ENCODE results near the gene ME3.

Gene ME3

DNA sequence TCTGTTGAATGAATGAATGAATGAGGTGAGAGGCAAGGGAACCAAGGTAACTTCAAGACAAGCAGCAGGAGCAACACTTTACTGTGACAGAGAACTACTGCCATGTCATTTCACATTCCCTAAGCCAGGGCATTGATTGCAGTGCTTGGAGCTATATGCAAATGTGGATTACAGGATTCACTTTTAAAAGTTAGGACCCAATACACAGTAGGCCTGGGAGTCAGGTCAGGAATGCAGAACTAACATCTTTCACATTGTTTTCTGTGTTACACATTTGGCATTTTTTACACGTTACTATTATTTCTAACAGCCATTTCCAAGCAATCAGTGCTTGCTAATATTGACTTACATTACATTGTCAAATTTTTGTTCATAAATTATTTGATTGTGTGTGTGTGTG, 26.2 kb upstream of the ME3 start:
- H2AFZ ChIP-seq (ENCODE audit: low read depth) = no peak overlapping the region
- no peaks in the 10 kb centered on the region for H3K79me2 ChIP-seq (ENCODE audit: insufficient read depth, low read depth)
- H3K4me2 ChIP-seq = no peak overlapping the region
- no peaks in the 10 kb centered on the region for H3K27me3 ChIP-seq (ENCODE audit: insufficient read depth, low read depth)
- H3K9ac ChIP-seq = no peak overlapping the region
- H3K36me3 ChIP-seq (ENCODE audit: insufficient read depth) = no peaks in the 10 kb centered on the region
- TF ChIP-seq, protein P1, sequence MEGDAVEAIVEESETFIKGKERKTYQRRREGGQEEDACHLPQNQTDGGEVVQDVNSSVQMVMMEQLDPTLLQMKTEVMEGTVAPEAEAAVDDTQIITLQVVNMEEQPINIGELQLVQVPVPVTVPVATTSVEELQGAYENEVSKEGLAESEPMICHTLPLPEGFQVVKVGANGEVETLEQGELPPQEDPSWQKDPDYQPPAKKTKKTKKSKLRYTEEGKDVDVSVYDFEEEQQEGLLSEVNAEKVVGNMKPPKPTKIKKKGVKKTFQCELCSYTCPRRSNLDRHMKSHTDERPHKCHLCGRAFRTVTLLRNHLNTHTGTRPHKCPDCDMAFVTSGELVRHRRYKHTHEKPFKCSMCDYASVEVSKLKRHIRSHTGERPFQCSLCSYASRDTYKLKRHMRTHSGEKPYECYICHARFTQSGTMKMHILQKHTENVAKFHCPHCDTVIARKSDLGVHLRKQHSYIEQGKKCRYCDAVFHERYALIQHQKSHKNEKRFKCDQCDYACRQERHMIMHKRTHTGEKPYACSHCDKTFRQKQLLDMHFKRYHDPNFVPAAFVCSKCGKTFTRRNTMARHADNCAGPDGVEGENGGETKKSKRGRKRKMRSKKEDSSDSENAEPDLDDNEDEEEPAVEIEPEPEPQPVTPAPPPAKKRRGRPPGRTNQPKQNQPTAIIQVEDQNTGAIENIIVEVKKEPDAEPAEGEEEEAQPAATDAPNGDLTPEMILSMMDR (conservative IDR thresholded peaks at IDR 0.05; ENCODE audit: low read depth, low read length) = no peak
- H3K4me1 ChIP-seq (ENCODE audit: low read depth, poor library complexity, severe bottlenecking) = no peaks in the 10 kb centered on the region
- H4K20me1 ChIP-seq (ENCODE audit: insufficient read depth) = no peaks in the 10 kb centered on the region
- no peak overlapping the region for H3K27ac ChIP-seq
- H3K4me3 ChIP-seq (IDR thresholded peaks at IDR 0.05; ENCODE audit: insufficient read depth, low read depth, low read length) = no peak overlapping the region

DNA sequence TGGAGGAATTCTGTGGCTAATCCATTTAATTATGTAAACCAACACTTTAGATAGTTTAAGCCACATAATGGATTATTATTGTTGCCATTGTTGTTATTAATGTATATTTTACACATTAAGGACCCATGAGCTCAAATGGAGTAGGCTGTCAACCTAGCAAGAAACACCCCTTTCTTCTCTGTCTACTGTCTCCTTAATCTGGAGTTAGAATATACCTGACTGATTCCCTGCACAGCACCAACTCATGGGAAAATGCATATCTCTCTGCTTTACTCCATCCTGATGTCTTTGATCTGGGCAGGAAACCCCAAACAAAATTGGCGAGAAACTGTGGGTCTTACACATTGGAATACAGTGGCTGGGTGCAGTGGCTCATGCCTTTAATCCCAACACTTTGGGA, 24.0 kb upstream of the ME3 start:
- no peak overlapping the region for H2AFZ ChIP-seq (ENCODE audit: low read depth)
- no peaks in the 10 kb centered on the region for H4K20me1 ChIP-seq (ENCODE audit: insufficient read depth)
- H3K9ac ChIP-seq = no peak overlapping the region
- no peaks in the 10 kb centered on the region for H3K79me2 ChIP-seq (ENCODE audit: insufficient read depth, low read depth)
- H3K27me3 ChIP-seq (ENCODE audit: insufficient read depth, low read depth) = no peaks in the 10 kb centered on the region
- H3K4me3 ChIP-seq (IDR thresholded peaks at IDR 0.05; ENCODE audit: insufficient read depth, low read depth, low read length) = no peak overlapping the region
- no peaks in the 10 kb centered on the region for H3K4me1 ChIP-seq (ENCODE audit: low read depth, poor library complexity, severe bottlenecking)
- TF ChIP-seq, protein P1 (conservative IDR thresholded peaks at IDR 0.05; ENCODE audit: low read depth, low read length) = no peak
- no peak overlapping the region for H3K27ac ChIP-seq
- no peak overlapping the region for H3K4me2 ChIP-seq
- H3K36me3 ChIP-seq (ENCODE audit: insufficient read depth) = no peaks in the 10 kb centered on the region

DNA sequence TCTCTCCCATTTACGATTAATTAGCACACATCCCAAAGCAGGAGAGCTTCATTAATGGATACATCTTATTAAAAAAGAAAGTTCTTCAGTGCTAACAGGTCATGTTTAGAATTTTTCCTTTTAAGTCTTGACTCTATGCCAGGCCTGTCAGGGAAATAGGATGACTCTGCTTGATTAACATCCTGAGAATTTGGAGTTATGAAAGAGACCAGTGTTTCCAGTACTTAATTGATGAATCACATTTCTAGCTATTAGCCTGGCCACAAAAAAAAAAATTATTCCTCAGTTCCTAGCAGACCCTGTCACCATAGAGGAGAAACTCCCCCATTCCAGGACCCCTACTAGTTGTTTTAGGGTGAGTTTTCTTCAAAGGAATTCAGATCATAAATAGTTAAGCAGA, 23.6 kb upstream of the ME3 start:
- Histone ChIP-seq H3K27me3 (ENCODE audit: insufficient read depth, low read depth) (no peaks in the 10 kb centered on the region), H3K36me3 (ENCODE audit: insufficient read depth) (no peaks in the 10 kb centered on the region), H3K79me2 (ENCODE audit: insufficient read depth, low read depth) (no peaks in the 10 kb centered on the region), H3K4me1 (ENCODE audit: low read depth, poor library complexity, severe bottlenecking) (no peaks in the 10 kb centered on the region), H4K20me1 (ENCODE audit: insufficient read depth) (no peaks in the 10 kb centered on the region), H3K9ac (no peak overlapping the region), H2AFZ (ENCODE audit: low read depth) (no peak overlapping the region), H3K4me2 (no peak overlapping the region), H3K27ac (no peak overlapping the region), H3K4me3 (IDR thresholded peaks at IDR 0.05; ENCODE audit: insufficient read depth, low read depth, low read length) (no peak overlapping the region)
- TF ChIP-seq, protein P1 (conservative IDR thresholded peaks at IDR 0.05; ENCODE audit: low read depth, low read length) = no peak

DNA sequence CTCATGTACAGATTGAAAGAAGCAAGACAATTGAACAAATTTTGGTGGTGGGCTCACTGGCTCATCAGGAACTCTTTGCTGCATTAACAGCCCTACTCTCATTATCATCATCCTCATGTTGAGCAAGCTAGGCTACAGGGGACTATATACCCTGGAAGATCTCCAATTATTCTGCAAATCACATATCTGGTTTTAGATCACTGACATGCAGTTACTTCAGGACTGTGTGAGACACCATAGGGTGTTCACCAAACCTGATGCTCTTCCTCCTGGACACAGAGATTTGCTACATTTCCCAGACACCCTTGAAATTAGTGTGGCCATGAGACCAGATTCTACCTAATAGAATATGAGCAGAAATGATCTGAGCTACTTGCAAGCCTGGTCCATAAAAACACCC, 23.0 kb upstream of the ME3 start:
- no peaks in the 10 kb centered on the region for H3K36me3 ChIP-seq (ENCODE audit: insufficient read depth)
- H3K4me3 ChIP-seq (IDR thresholded peaks at IDR 0.05; ENCODE audit: insufficient read depth, low read depth, low read length) = no peak overlapping the region
- no peaks in the 10 kb centered on the region for H3K4me1 ChIP-seq (ENCODE audit: low read depth, poor library complexity, severe bottlenecking)
- no peaks in the 10 kb centered on the region for H4K20me1 ChIP-seq (ENCODE audit: insufficient read depth)
- no peak overlapping the region for H2AFZ ChIP-seq (ENCODE audit: low read depth)
- TF ChIP-seq, protein P1 (conservative IDR thresholded peaks at IDR 0.05; ENCODE audit: low read depth, low read length) = no peak
- H3K27me3 ChIP-seq (ENCODE audit: insufficient read depth, low read depth) = no peaks in the 10 kb centered on the region
- no peak overlapping the region for H3K27ac ChIP-seq
- H3K9ac ChIP-seq = no peak overlapping the region
- H3K4me2 ChIP-seq = no peak overlapping the region
- no peaks in the 10 kb centered on the region for H3K79me2 ChIP-seq (ENCODE audit: insufficient read depth, low read depth)

DNA sequence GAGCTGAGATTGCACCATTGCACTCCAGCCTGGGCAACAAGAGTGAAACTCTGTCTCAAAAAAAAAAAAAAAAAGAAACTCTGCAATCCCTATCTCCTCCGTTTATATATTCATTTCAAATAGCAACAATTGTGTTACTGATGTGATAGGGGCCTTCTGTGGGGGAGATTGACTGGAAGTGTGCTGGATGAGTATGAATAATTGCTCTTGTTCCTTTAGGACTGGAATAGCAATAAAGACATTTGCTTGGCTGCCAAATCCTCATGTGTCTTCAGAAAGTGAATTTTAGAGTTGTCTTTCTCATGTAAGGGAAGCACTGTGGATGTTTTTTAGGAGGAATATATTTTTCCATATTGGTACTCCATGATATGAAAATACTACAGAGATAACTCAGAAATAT, 21.1 kb upstream of the ME3 start:
- H3K9ac ChIP-seq = no peak overlapping the region
- no peaks in the 10 kb centered on the region for H3K4me1 ChIP-seq (ENCODE audit: low read depth, poor library complexity, severe bottlenecking)
- H3K27me3 ChIP-seq (ENCODE audit: insufficient read depth, low read depth) = no peaks in the 10 kb centered on the region
- TF ChIP-seq, protein P1 (conservative IDR thresholded peaks at IDR 0.05; ENCODE audit: low read depth, low read length) = no peak
- H2AFZ ChIP-seq (ENCODE audit: low read depth) = no peak overlapping the region
- H3K79me2 ChIP-seq (ENCODE audit: insufficient read depth, low read depth) = no peaks in the 10 kb centered on the region
- no peaks in the 10 kb centered on the region for H4K20me1 ChIP-seq (ENCODE audit: insufficient read depth)
- no peak overlapping the region for H3K27ac ChIP-seq
- no peak overlapping the region for H3K4me2 ChIP-seq
- no peak overlapping the region for H3K4me3 ChIP-seq (IDR thresholded peaks at IDR 0.05; ENCODE audit: insufficient read depth, low read depth, low read length)
- no peaks in the 10 kb centered on the region for H3K36me3 ChIP-seq (ENCODE audit: insufficient read depth)
